Panc1 (cell line): ENCODE data around the gene KRTAP10-9.

Experiments
- POLR2AphosphoS5 ChIP-seq: IDR thresholded peaks from 2 replicates; pipeline ENCODE4 v1.6.1; 2012; ENCODE audit warnings: mild to moderate bottlenecking, low read depth, low read length, moderate library complexity
- TF ChIP-seq, protein P1 (sequence below): fragments of 450-650 bp; IDR thresholded peaks from 2 replicates; pipeline ENCODE4 v1.5.1; 2017; ENCODE audit warnings: mild to moderate bottlenecking

DNA sequence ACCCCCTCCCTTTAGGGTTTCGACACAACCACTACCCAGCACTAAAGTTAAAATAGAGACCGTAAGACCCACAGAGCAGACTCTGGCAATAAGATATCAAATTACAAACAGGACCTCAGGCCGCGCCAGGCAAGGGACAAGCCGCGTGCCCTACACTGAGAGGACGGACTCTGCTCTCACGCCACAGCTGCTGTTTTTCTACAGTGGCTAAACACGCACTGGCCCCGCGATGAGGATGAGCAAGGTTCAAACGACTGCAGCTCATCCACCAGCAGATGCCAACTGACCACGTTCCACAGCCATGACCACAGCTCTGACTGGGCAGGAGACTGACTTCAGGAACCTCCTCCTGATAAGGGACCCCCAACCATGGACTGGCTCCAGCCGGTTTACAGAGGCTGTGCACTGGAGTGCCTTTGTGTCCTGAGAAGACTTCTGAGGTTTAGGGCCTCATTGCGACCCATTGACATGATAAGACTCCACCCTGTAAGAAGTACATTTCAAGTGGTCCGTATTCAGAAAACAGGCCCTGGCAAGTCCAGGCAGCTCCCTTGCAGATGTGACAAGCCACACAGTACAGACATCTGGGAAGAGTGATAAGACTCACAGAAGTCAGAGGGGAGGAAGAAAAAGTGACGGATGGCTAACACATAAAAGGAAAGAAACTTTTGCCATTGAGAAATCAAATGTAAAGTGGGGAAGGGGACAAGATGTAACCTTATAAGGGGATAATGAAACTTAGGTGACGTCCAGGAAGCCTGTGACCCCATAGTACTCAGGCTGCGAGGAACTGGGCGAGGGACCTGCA, 33.1 kb upstream of the KRTAP10-9 start:
- TF ChIP-seq POLR2AphosphoS5 = no peak
- TF ChIP-seq, protein P1, sequence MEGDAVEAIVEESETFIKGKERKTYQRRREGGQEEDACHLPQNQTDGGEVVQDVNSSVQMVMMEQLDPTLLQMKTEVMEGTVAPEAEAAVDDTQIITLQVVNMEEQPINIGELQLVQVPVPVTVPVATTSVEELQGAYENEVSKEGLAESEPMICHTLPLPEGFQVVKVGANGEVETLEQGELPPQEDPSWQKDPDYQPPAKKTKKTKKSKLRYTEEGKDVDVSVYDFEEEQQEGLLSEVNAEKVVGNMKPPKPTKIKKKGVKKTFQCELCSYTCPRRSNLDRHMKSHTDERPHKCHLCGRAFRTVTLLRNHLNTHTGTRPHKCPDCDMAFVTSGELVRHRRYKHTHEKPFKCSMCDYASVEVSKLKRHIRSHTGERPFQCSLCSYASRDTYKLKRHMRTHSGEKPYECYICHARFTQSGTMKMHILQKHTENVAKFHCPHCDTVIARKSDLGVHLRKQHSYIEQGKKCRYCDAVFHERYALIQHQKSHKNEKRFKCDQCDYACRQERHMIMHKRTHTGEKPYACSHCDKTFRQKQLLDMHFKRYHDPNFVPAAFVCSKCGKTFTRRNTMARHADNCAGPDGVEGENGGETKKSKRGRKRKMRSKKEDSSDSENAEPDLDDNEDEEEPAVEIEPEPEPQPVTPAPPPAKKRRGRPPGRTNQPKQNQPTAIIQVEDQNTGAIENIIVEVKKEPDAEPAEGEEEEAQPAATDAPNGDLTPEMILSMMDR = no peak
